ENCODE results near the gene NOL8. TPM values are rescaled to one million over a fixed set of nuclear protein-coding genes. Genes with fewer than 3 reads are reported as not detected.

The NOL8 gene
- total and polyA plus RNA-seq, 2 experiments from 2014 or later = 26.0 to 42.7 TPM

DNA sequence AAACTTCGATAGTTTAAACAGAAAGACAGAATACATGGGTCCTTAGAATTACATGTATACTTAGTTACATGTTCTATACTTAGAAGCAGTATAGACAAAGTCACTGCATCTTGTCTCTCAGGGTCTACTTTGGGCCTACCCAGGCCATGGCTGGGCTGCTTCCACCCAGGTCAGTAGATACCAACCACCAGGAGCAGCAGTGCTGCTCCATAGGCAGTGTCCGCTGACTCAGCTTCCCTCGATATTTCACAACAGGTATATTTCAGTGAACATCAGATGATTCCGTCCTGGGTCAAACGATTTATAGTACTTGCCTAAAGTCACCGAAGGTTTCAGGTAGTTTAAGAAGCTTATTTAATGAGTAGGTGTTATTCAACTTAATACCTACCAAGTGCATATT, 49.6 kb downstream of the NOL8 start:
- H3K36me3 Mint-ChIP-seq (ENCODE audit: low read depth) = peaks cover 97% of the 10 kb centered on the region
- no peak for DNase-seq (ENCODE audit: low spot score)
- H3K27ac Mint-ChIP-seq = 0 out of 2 replicates have a peak overlapping the region, but pooled peaks have one; percentile 38
- TF ChIP-seq POLR2AphosphoS5 (IDR thresholded peaks at IDR 0.05; ENCODE audit: low read depth) (no peak), NANOG (IDR thresholded peaks at IDR 0.05; ENCODE audit: borderline replicate concordance) (no peak), EZH2phosphoT487 (IDR thresholded peaks at IDR 0.05; ENCODE audit: unreplicated experiment) (no peak), STAT1 (IDR thresholded peaks at IDR 0.05; ENCODE audit: unreplicated experiment) (no peak), ZNF114 (CRISPR knock-in tag; IDR thresholded peaks at IDR 0.05) (no peak), ZNF331 (CRISPR knock-in tag; IDR thresholded peaks at IDR 0.05; ENCODE audit: low read depth) (no peak), EZH2 (IDR thresholded peaks at IDR 0.05; ENCODE audit: low read depth, unreplicated experiment) (no peak), CREB1 (CRISPR knock-in tag; IDR thresholded peaks at IDR 0.05; ENCODE audit: low read depth) (no peak), JUNB (IDR thresholded peaks at IDR 0.05; ENCODE audit: unreplicated experiment) (no peak)
- TF ChIP-seq, protein P1, sequence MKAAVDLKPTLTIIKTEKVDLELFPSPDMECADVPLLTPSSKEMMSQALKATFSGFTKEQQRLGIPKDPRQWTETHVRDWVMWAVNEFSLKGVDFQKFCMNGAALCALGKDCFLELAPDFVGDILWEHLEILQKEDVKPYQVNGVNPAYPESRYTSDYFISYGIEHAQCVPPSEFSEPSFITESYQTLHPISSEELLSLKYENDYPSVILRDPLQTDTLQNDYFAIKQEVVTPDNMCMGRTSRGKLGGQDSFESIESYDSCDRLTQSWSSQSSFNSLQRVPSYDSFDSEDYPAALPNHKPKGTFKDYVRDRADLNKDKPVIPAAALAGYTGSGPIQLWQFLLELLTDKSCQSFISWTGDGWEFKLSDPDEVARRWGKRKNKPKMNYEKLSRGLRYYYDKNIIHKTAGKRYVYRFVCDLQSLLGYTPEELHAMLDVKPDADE (IDR thresholded peaks at IDR 0.05) = no peak
- TF ChIP-seq, protein P2, sequence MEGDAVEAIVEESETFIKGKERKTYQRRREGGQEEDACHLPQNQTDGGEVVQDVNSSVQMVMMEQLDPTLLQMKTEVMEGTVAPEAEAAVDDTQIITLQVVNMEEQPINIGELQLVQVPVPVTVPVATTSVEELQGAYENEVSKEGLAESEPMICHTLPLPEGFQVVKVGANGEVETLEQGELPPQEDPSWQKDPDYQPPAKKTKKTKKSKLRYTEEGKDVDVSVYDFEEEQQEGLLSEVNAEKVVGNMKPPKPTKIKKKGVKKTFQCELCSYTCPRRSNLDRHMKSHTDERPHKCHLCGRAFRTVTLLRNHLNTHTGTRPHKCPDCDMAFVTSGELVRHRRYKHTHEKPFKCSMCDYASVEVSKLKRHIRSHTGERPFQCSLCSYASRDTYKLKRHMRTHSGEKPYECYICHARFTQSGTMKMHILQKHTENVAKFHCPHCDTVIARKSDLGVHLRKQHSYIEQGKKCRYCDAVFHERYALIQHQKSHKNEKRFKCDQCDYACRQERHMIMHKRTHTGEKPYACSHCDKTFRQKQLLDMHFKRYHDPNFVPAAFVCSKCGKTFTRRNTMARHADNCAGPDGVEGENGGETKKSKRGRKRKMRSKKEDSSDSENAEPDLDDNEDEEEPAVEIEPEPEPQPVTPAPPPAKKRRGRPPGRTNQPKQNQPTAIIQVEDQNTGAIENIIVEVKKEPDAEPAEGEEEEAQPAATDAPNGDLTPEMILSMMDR (conservative IDR thresholded peaks at IDR 0.05; ENCODE audit: low read depth in 2 of 2) = no peak
- TF ChIP-seq, protein P3, sequence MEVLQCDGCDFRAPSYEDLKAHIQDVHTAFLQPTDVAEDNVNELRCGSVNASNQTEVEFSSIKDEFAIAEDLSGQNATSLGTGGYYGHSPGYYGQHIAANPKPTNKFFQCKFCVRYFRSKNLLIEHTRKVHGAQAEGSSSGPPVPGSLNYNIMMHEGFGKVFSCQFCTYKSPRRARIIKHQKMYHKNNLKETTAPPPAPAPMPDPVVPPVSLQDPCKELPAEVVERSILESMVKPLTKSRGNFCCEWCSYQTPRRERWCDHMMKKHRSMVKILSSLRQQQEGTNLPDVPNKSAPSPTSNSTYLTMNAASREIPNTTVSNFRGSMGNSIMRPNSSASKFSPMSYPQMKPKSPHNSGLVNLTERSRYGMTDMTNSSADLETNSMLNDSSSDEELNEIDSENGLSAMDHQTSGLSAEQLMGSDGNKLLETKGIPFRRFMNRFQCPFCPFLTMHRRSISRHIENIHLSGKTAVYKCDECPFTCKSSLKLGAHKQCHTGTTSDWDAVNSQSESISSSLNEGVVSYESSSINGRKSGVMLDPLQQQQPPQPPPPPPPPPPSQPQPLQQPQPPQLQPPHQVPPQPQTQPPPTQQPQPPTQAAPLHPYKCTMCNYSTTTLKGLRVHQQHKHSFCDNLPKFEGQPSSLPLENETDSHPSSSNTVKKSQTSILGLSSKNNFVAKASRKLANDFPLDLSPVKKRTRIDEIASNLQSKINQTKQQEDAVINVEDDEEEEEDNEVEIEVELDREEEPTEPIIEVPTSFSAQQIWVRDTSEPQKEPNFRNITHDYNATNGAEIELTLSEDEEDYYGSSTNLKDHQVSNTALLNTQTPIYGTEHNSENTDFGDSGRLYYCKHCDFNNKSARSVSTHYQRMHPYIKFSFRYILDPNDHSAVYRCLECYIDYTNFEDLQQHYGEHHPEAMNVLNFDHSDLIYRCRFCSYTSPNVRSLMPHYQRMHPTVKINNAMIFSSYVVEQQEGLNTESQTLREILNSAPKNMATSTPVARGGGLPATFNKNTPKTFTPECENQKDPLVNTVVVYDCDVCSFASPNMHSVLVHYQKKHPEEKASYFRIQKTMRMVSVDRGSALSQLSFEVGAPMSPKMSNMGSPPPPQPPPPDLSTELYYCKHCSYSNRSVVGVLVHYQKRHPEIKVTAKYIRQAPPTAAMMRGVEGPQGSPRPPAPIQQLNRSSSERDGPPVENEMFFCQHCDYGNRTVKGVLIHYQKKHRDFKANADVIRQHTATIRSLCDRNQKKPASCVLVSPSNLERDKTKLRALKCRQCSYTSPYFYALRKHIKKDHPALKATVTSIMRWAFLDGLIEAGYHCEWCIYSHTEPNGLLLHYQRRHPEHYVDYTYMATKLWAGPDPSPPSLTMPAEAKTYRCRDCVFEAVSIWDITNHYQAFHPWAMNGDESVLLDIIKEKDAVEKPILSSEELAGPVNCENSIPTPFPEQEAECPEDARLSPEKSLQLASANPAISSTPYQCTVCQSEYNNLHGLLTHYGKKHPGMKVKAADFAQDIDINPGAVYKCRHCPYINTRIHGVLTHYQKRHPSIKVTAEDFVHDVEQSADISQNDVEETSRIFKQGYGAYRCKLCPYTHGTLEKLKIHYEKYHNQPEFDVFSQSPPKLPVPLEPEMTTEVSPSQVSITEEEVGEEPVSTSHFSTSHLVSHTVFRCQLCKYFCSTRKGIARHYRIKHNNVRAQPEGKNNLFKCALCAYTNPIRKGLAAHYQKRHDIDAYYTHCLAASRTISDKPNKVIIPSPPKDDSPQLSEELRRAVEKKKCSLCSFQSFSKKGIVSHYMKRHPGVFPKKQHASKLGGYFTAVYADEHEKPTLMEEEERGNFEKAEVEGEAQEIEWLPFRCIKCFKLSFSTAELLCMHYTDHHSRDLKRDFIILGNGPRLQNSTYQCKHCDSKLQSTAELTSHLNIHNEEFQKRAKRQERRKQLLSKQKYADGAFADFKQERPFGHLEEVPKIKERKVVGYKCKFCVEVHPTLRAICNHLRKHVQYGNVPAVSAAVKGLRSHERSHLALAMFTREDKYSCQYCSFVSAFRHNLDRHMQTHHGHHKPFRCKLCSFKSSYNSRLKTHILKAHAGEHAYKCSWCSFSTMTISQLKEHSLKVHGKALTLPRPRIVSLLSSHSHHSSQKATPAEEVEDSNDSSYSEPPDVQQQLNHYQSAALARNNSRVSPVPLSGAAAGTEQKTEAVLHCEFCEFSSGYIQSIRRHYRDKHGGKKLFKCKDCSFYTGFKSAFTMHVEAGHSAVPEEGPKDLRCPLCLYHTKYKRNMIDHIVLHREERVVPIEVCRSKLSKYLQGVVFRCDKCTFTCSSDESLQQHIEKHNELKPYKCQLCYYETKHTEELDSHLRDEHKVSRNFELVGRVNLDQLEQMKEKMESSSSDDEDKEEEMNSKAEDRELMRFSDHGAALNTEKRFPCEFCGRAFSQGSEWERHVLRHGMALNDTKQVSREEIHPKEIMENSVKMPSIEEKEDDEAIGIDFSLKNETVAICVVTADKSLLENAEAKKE (CRISPR knock-in tag; IDR thresholded peaks at IDR 0.05) = no peak
- TF ChIP-seq, protein P4, sequence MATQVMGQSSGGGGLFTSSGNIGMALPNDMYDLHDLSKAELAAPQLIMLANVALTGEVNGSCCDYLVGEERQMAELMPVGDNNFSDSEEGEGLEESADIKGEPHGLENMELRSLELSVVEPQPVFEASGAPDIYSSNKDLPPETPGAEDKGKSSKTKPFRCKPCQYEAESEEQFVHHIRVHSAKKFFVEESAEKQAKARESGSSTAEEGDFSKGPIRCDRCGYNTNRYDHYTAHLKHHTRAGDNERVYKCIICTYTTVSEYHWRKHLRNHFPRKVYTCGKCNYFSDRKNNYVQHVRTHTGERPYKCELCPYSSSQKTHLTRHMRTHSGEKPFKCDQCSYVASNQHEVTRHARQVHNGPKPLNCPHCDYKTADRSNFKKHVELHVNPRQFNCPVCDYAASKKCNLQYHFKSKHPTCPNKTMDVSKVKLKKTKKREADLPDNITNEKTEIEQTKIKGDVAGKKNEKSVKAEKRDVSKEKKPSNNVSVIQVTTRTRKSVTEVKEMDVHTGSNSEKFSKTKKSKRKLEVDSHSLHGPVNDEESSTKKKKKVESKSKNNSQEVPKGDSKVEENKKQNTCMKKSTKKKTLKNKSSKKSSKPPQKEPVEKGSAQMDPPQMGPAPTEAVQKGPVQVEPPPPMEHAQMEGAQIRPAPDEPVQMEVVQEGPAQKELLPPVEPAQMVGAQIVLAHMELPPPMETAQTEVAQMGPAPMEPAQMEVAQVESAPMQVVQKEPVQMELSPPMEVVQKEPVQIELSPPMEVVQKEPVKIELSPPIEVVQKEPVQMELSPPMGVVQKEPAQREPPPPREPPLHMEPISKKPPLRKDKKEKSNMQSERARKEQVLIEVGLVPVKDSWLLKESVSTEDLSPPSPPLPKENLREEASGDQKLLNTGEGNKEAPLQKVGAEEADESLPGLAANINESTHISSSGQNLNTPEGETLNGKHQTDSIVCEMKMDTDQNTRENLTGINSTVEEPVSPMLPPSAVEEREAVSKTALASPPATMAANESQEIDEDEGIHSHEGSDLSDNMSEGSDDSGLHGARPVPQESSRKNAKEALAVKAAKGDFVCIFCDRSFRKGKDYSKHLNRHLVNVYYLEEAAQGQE (IDR thresholded peaks at IDR 0.05; ENCODE audit: unreplicated experiment) = no peak
- ATAC-seq = peak; percentile 32; the same call in 1 of the 3 replicates
- Histone ChIP-seq H3K4me1 (ENCODE audit: insufficient read depth) (no peaks in the 10 kb centered on the region), H3K79me2 (replicated peaks; ENCODE audit: insufficient read depth) (peaks cover 18% of the 10 kb centered on the region; the same call in 1 of the 2 replicates), H3K36me3 (ENCODE audit: insufficient read depth) (peaks cover 96% of the 10 kb centered on the region), H3K4me3 (no peak overlapping the region), H4K20me1 (replicated peaks; ENCODE audit: insufficient read depth) (peaks cover 21% of the 10 kb centered on the region), H3K27me3 (ENCODE audit: insufficient read depth) (no peaks in the 10 kb centered on the region), H3K4me2 (no peak overlapping the region), H3F3A (replicated peaks; ENCODE audit: low read depth) (no peaks in the 10 kb centered on the region), H3K9me2 (ENCODE audit: insufficient read depth) (no peaks in the 10 kb centered on the region), H2AFZ (no peak overlapping the region), H3K27ac (ENCODE audit: low read depth) (no peak overlapping the region)
- H3K4me3 Mint-ChIP-seq = no peak overlapping the region
- no peaks in the 10 kb centered on the region for H3K4me1 Mint-ChIP-seq
- no peaks in the 10 kb centered on the region for H3K27me3 Mint-ChIP-seq (ENCODE audit: insufficient read depth, low read depth, poor library complexity)
- no peaks in the 10 kb centered on the region for H3K9me3 Mint-ChIP-seq

All from GM23338 (cell line).